HG03066 (cell line): ENCODE measurements around the gene IRX4.
"Not testable (repeated sequence)": the region's sequence is repeated elsewhere in the genome, so short reads cannot be mapped to it uniquely, and the experiment has no call there.

Experiments used
- ATAC-seq: cut with Tn5 transposase; IDR thresholded peaks from one replicate; pipeline ENCODE4 v1.9.1; 2021; ENCODE audit warnings: low read depth; ENCODE audit not compliant: unreplicated experiment

Gene IRX4

DNA sequence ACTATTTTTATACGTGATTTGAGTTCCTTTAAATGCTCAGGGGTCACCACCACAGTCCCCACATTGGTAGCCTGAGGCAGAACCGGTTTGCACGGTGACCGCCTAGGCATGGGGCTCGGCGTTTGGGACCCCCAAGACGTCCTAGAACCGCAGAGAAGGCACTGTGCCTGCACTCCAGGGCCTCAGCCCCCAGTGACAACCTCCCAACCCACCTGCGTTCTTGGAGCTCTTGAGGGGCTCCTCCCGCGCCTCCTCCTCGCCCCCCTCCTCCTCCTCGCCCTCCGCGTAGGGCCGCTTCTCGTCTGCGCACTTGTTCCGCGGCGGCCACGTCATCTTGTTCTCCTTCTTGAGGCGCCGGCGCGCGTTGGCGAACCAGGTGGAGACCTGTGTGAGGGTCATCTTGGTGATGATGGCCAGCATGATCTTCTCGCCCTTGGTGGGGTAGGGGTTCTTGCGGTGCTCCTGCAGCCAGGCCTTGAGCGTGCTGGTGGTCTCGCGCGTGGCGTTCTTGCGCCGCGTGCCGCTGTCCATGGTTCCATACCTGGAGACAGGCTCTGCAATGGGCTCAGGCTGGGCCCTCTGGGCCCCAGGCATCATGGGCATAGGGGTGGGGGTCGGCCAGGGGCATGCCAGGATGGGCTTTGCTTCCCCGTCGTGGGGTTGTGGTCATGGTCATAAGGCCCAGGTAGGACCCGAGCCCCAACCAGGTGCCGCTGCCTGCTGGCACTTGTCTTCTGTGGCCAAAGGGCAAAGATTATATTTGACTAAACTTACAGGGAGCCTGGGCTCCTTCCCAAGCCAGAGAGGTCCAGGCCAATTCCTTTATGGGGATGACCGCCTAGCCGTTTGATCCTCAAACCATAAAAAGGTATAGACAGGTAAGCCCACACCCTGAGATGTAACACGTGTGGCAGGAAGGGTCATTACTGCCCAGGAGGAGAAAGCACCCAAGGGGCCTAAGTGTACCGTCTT is 3.1 kb downstream of the IRX4 start:
- no peak for ATAC-seq

DNA sequence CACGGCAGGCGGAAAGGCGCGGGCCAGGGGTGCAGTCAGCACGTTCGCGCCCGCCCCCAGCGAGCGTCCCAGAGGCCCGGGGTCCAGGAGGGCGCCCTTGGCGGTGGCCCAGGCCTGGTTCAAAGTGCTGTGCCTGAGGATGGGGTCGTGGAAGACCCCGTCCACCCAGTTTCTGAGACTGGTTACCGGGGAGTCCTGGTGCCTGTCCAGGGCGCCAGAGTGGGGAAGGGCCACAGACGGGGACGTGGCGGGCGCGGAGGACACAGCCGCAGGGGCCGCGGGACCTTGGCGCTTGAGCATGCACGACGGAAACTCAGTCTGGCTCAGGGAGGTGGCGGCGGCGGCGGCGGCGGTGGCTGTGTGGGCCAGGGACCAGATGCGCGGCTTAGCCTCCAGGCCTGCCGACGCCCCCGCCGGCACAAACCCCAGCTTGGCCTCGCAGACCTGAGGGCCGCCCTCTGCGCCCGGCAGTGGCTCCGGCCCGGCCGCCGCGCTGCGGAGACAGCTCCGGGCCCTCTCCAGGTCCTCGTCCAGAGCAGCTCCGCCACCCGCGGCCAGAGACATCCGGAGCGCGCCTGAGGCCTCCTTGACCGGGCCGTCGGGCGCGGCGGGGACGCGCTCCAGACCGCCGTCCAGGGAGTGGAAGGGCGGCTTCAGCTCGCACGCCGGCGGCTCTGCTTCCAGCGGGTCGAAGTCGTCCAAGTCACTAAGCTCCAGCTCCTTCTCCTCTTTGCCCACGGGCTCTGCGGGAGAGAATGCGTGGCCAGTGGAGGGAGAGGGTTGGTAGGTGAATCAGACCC is 4.5 kb downstream of the IRX4 start:
- ATAC-seq = no peak

DNA sequence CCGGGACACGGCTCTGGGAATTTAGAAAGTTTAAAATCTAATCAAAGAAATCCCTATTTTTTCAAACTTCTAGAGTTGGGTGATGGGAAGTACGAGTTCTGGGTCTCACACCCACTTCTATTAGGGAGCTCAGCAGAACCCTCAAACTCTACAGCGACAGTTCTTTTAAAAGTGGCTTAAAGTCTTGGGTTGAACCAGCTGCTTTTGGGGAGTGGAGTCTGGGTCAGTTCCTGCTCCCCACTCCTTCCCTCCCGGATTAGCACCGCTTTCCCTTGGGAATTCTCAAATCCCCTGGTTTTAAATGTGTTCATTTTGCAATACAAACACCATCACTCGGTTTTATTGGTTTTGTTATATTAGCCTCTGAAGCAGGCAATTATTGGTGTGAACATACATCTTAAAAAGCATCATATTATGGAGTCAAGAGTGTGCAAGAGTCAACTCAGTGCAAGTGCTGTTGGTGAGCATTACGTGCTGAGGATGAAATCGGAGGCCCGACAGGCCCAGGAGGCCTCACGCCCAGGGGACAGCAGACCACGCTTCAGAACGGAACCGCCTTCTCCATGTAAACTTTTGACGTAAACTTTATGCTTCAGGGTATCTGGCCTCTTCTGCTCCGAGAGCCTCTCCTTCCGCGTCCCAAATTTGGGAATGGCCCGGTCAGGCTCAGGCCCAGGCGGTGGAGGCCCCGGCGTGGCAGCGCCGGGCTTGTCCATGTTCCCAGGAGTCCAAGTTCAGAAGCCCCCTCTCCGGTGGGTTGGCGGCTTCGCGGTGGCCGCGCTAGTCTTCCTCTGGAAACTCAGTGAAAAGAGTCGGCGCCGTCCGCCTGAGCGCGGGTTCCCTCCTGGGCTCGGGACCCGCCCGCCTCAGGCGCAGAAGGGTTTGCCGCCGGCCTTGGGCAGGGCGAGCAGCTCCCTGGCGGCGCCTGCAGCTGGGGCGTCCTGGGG is 5.3 kb downstream of the IRX4 start:
- ATAC-seq = no peak

DNA sequence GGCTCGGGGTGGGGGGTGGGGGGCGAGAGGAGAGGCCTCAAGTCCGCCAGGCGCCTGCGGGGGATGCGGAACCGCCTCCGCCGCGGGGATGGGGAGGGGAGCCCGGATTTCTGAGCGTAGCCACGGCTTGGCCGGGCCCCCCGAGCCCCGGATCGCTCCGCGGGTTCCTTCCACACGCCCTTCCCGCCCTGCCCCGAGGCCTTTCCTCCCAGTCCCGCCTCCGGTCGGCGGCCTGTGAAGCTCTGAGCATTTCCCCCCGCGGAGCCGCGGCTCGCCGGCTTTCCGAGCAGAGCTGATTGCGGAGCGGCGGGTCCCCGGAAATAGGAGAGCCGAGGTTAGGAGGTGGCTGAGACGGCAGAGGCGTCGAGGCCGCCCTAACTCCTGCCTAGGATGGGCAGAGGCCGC is 6.1 kb downstream of the IRX4 start:
- no peak for ATAC-seq

DNA sequence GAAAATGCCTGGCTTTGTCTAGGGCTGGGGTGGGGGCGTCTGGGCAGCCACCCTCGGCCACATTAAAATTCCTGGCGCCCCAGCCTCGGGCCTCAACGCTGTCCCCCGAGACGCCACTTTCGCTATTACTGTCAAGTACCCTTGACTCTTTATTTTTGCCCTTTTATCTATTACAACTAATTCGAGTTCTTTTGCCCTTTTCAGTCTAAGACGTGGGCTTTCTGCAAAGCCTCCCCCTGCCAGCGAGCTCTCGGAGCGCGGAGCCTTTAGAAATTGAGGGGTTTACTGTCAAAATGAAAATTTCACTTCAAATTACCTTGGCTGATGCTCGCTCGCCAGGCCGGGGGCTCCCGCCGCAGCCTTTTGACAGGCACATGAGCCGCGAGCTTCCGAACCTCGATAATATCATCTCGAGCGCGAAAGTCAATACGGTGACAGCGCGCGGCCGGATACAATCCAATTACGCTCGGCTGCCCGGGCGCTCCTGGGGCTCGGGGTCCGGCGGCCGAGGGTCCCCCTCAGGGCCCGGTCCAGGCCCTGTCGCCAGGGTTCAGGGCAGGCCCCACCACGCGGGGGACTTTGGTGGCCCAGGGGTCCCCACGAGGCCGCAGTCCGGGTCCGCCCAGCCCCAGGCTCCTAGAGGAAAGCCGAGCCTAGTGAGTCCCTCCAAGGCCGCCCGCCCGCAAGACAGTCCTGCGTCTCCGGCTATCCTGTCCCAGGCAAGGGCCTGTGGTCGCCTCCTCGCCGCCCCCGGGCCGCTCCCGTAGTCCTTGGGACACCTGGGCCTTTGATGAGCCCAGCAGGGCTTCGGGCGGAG is 6.7 kb downstream of the IRX4 start:
- ATAC-seq = no peak

DNA sequence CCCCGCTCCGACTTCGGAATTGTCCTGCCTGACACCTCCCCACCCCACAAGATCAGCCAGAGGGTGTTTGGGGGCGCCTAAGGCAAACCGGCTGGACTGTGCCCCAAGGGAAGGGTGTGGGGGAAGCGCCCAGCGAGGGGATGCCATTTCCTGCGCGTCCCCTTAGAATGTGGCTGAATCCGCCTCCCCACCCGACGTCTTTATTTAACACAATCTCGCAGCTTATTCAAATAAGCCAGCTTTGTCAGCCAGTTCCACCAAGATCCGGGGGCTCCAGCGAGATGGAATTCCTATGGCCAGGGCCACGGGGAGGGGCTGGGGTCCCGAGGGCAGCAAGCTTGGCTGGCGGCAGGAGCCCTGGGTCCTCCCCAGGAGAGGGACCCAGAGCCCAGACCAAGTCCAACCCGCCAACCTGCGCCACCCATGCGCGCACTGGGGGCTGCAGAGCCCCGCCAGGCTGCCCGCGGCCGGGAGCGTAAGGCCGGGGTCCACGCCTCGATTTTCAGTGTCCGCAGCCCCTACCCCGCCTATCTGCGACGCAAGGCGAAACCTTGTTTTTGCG is 7.4 kb downstream of the IRX4 start:
- no peak for ATAC-seq

DNA sequence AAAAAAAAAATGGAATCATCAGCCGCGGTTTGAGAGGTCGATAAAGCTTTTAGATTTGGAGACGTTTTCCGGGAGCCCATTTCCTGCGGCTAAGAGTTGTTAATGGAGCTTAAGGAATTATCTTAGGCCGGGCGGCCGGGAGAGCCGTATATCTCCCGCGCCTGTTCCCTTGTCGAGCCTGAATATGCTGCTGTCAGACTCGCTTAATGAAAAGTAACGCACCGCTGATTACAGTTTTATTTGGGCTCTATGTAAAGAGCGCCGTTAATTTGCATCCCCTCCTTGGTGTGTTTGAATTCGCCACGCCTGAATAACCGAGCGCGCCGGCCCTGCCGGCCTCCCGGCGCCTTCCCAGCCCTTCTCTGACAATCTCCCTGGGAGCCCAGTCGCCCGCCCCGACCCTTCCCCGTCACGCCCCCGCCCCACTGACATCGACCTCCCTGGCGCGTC is 7.9 kb downstream of the IRX4 start:
- no peak for ATAC-seq

DNA sequence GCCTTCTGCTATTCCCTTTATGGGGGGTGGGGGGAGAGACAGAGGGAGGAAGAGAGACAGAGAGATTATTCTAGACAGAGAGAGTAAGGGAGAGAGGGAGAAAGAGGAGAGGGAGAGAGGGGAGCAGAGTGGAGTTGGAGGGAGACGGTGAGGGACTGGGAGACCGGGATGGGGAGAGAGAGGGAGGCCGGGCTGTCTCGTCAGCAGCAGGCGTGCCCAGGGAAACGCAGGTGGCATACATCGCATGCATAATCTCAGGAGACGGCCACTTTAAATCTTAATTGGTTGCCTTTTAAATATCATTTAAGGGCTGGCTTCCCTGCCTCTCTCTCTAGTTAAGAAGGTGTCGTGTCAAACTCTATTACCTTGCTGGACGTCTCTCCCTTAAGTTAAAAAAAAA is 8.4 kb downstream of the IRX4 start:
- no peak for ATAC-seq

DNA sequence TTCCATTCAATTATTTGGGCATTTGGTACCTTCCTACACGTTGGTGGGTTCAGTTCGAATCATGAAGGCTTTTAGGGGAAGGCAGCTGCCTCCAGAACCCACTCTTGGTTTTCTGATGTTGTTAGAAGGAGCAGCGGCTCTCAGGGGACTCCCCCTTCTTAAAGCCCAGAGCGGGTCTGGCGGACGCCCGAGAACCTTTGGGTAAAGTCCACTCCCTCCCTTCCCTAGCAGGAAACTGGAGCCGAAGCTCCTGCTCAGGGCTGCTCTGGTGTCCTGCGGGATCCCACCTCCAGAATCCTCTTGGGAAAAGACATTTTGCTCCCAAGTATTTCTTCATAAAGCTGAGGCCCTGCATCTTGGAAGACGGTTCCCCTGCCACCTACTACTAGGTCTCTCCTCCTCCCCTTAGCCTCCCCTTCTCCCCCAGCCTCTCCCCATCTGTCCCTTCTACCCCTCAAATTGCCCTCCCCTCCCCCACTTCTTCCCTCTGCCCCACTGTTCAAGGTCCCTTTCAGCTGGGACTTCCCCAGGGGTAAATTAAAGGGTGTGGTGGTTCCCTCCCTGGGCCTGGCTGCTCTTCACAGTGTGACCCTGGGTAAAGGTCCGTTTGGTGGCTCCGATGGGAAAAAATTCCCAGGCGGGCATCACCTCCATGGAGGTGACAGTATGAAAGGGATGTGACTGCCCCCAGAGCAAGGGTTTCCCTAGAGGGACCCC is 9.3 kb downstream of the IRX4 start:
- ATAC-seq = no peak

DNA sequence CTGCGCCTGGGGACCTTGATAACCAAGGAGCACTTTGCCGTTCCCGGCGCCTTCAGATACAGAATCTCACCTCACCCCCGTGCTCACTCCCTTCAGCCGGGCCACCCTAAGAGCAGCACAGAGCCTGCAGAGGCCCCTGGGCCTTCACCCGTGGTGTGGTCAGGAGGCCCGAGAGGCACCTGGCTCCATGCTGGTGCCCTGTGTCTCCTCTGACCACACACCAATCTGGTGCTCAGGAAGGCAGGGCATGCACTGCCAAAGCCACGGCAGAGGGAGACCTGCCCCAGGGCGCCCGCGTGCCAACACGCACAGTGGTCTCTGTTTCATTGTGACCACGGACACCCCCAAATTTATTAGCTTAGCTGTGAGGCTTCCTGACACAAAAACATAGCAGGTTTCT is 11.3 kb downstream of the IRX4 start:
- ATAC-seq = no peak

DNA sequence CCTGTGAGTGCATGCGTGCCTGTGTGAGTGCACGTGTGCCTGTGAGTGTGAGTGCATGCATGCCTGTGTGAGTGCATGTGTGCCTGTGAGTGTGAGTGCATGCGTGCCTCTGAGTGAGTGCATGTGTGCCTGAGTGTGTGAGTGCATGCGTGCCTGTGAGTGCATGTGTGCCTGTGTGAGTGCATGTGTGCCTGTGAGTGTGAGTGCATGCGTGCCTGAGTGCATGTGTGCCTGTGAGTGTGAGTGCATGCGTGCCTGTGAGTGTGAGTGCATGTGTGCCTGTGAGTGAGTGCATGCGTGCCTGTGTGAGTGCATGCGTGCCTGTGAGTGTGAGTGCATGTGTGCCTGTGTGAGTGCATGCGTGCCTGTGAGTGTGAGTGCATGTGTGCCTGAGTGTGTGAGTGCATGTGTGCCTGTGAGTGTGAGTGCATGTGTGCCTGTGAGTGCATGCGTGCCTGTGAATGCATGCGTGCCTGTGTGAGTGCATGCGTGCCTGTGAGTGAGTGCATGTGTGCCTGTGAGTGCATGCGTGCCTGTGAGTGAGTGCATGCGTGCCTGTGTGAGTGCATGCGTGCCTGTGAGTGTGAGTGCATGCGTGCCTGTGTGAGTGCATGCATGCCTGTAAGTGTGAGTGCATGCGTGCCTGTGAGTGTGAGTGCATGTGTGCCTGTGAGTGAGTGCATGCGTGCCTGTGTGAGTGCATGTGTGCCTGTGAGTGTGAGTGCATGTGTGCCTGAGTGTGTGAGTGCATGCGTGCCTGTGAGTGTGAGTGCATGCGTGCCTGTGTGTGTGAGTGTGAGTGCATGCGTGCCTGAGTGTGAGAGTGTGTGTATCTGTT is 12.1 kb downstream of the IRX4 start:
- ATAC-seq = not testable (repeated sequence)

DNA sequence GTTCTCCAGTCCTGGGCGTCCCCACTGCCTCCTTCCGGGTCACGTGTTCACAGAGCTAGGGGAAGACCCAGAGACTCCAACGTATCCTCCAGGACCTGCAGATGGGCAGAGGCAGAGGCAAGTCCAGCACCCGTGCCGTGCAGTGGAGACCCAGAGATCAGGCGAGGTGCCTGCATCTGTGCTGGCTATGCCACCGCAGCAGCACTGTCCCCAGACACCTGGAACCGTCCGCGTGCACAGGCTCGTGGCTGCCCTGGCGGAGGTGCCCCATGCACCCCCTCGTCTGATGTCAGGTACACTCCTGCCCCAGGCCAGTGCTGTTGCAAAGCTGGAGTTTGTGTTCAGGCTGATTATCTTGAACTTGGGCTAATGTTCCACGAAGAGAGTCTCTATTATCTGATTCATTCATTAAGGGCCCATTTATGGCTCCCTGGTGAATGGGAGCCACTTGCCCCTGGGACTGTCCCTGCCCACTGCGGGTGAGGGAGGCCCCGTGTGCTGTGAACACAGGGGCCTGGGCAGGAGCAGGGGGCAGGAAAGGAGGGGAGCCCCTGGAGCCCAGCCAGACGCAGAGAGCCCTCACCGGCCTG is 13.7 kb downstream of the IRX4 start:
- no peak for ATAC-seq

DNA sequence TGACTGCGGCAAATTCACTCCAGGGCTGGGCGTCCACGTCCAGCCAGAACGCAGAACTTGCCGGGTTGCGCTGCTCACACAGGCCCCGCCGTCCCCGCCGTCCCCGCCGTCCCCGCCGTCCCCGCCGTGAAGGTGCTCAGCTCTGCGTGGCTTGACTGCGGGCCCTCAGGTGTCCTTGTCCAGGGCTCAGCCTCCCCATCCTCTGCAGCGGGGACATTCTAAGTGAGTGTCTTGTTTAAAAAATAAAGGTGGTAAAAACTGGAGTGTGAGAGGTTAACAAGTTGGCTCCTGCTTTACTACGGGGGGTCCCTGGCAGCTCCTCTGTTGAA is 14.9 kb downstream of the IRX4 start:
- no peak for ATAC-seq

DNA sequence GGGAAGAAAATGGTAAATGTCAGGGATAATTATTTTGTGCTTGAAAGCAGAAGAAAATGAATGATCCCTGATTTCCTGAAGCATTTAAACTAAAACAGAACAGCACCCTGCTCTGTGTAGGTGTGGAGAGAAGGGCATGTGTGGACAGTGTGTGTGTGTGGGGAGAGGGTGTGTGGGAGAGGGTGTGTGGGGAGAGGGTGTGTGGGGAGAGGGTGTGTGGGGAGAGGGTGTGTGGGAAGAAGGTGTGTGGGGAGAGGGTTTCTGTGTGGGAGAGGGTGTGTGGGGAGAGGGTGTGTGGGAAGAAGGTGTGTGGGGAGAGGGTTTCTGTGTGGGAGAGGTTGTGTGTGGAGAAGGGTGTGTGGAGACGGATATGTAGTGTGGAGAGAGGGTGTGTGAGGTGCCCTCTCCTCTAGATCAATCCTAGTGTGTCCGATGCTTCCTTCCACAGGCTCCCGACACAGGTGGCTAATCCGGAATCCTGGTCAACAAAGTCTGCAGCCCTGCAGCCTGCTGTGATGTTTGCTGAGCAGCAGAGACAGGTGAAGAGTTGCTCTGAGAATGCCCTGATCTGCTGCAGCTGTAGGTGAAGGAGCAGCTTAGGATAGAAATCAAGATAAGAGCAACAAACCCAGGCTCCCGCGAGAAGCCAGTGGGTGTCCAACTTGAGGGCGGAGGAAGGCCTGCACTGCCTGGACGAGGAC is 15.5 kb downstream of the IRX4 start:
- ATAC-seq = no peak

DNA sequence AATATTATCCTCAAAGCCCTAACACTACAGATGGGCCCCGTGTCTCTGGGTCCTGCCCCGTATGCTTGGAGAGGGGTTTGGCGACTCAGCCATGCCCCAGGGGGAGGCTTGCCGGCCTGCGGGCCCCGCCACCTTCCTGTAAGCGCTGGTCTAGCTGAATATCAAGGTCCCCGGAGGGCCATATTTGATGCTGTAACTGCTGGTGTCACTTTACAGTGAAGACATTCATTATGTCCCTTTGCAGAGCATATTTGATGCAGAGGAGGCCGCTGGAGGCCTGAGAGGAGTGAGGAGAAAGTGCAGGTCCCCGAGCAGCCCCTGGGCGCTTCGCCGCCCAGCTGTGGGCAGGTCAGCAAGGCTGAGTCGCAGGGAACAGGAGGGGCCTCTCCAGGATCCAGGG is 16.8 kb downstream of the IRX4 start:
- ATAC-seq = no peak

DNA sequence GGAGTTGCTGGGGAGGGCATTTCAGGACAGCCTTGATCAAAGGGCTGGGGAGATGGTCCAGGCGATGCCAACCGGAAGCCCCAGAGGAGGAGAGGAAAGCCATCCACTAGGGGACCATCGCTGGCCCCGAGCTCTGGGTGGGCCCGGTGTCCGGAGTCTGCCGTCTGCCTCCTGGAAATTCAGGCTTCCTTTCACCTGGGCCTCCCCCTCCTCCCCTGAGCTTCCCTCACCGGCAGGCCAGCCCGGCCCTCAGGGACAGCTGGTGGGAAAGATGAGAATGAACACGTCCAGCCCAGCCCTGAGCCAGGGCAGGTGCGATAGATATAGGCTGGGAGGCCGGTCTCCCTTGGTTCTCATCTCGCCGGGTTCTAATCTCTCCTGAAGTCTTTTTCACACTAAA is 17.2 kb downstream of the IRX4 start:
- ATAC-seq = no peak

DNA sequence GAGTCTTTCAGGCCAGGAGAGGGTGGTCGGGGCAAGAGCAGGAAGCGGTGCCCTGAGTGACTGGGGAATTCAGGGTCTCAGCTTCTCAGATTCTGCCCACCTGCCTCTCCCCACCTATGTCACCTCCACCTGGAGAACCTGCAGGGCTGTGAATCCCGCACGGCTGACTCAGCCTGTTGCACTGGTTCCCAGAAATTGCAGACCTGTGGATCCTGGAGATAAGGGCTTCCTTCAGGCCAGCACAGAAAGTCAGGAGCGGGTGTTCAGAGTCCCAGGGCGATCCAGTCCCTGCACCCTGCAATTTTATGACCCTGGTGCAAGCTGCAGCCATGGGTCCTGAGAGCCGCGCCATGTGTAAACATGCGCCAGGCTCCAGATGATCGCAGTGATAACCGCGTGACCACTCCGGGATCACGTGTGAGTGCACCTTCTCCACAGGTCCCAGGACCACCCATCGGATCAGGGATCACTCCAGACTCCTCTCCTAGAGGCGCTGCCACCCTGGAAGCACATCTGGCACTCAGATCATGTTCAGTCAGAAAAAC is 17.8 kb downstream of the IRX4 start:
- no peak for ATAC-seq
